WTC11 (cell line): ENCODE measurements around the gene PIGQ. TPM values are rescaled to one million over a fixed set of nuclear protein-coding genes. Genes with fewer than 3 reads are reported as not detected.

Source experiments
- ATAC-seq: fragments of 200-7000 bp; cut with Tn5 transposase; 2 replicates; pipeline ENCODE4 v1.10.0; 2021; ENCODE audit warnings: mild to moderate bottlenecking, moderate library complexity
- CTCF ChIA-PET: fragments of 300-600 bp; sonication (Branson Sonifier 250); formaldehyde crosslinking; loops from one replicate; lab custom pipeline; 2021; ENCODE audit warnings: antibody characterized with exemption; lab: Charles Lee
- POLR2A ChIA-PET: fragments of 350-600 bp; sonication (Branson Sonifier 250); formaldehyde crosslinking; loops from one replicate; lab custom pipeline; 2021; ENCODE audit warnings: antibody characterized with exemption; lab: Charles Lee
- DNase-seq: peaks from one replicate; pipeline ENCODE4 v3.0.0; 2021; ENCODE audit warnings: low spot score
- H3K27ac Mint-ChIP-seq: 2 replicates; pipeline ENCODE4 v1.8.0; 2021; ENCODE audit warnings: mixed read lengths
- H3K27me3 Mint-ChIP-seq: 2 replicates; pipeline ENCODE4 v1.8.0; 2021; ENCODE audit warnings: low read depth, mild to moderate bottlenecking, moderate library complexity, mixed read lengths
- H3K36me3 Mint-ChIP-seq: 2 replicates; pipeline ENCODE4 v1.8.0; 2021; ENCODE audit warnings: mixed read lengths
- H3K4me1 Mint-ChIP-seq: 2 replicates; pipeline ENCODE4 v1.8.0; 2022; ENCODE audit warnings: mixed read lengths
- H3K4me3 Mint-ChIP-seq: 2 replicates; pipeline ENCODE4 v1.8.0; 2021; ENCODE audit warnings: mild to moderate bottlenecking, moderate library complexity, mixed read lengths
- H3K9me3 Mint-ChIP-seq: 2 replicates; pipeline ENCODE4 v1.8.0; 2021; ENCODE audit warnings: mixed read lengths
- CREM ChIP-seq: sonication (generic); formaldehyde crosslinking; IDR thresholded peaks from 2 replicates; pipeline ENCODE4 v1.8.1; 2022; ENCODE audit warnings: mild to moderate bottlenecking, missing genetic modification reagents, moderate library complexity
- CTCF ChIP-seq: fragments of 200-600 bp; IDR thresholded peaks from 2 replicates; pipeline ENCODE4 v1.8.0; 2022; ENCODE audit warnings: antibody characterized with exemption
- MLX ChIP-seq: sonication (generic); formaldehyde crosslinking; IDR thresholded peaks from 2 replicates; pipeline ENCODE4 v1.8.1; 2023; ENCODE audit warnings: mild to moderate bottlenecking, missing genetic modification reagents, moderate library complexity
- RELA ChIP-seq: sonication (generic); formaldehyde crosslinking; IDR thresholded peaks from 2 replicates; pipeline ENCODE4 v1.8.1; 2022; ENCODE audit warnings: missing genetic modification reagents, mild to moderate bottlenecking, borderline replicate concordance
- RORB ChIP-seq: fragments of 250-450 bp; sonication (Bioruptor Pico); IDR thresholded peaks from 2 replicates; pipeline ENCODE4 v1.9.0; 2021; ENCODE audit warnings: mild to moderate bottlenecking
- SMAD4 ChIP-seq: sonication (generic); formaldehyde crosslinking; IDR thresholded peaks from 2 replicates; pipeline ENCODE4 v1.8.0; 2022; ENCODE audit warnings: mild to moderate bottlenecking, missing genetic modification reagents
- SP1 ChIP-seq: sonication (generic); formaldehyde crosslinking; conservative IDR thresholded peaks from 2 replicates; pipeline ENCODE4 v1.8.1; 2022; ENCODE audit warnings: missing genetic modification reagents
- ZNF121 ChIP-seq: sonication (generic); formaldehyde crosslinking; IDR thresholded peaks from 2 replicates; pipeline ENCODE4 v1.8.0; 2023; ENCODE audit warnings: missing genetic modification reagents
- ZNF138 ChIP-seq: sonication (generic); formaldehyde crosslinking; conservative IDR thresholded peaks from 2 replicates; pipeline ENCODE4 v1.8.1; 2022; ENCODE audit warnings: mild to moderate bottlenecking, moderate library complexity, missing genetic modification reagents
- ZNF219 ChIP-seq: sonication (generic); formaldehyde crosslinking; IDR thresholded peaks from 2 replicates; pipeline ENCODE4 v1.8.0; 2023; ENCODE audit warnings: missing genetic modification reagents, mild to moderate bottlenecking, borderline replicate concordance
- ZNF263 ChIP-seq: sonication (generic); formaldehyde crosslinking; IDR thresholded peaks from 2 replicates; pipeline ENCODE4 v1.8.1; 2022; ENCODE audit warnings: low read depth, mild to moderate bottlenecking, moderate library complexity, missing genetic modification reagents
- ZNF532 ChIP-seq: fragments of 250-450 bp; sonication (Bioruptor Pico); IDR thresholded peaks from 2 replicates; pipeline ENCODE4 v1.9.0; 2021; ENCODE audit warnings: mild to moderate bottlenecking, borderline replicate concordance
- ZNF671 ChIP-seq: fragments of 250-450 bp; sonication (Bioruptor Pico); IDR thresholded peaks from 2 replicates; pipeline ENCODE4 v1.8.0; 2021; ENCODE audit warnings: mild to moderate bottlenecking
- total RNA-seq: library from RNA; stranded (reverse); gene quantifications from 3 replicates; pipeline ENCODE4 v1.2.3, GENCODE V29; 2021
- TF ChIP-seq, protein P1 (sequence below): sonication (generic); formaldehyde crosslinking; IDR thresholded peaks from 2 replicates; pipeline ENCODE4 v1.8.0; 2022; ENCODE audit warnings: mild to moderate bottlenecking, missing genetic modification reagents
- TF ChIP-seq, protein P2 (sequence below): sonication (generic); formaldehyde crosslinking; IDR thresholded peaks from 2 replicates; pipeline ENCODE4 v1.8.1; 2023; ENCODE audit warnings: mild to moderate bottlenecking, missing genetic modification reagents
- TF ChIP-seq, protein P3 (sequence below): sonication (generic); formaldehyde crosslinking; IDR thresholded peaks from 2 replicates; pipeline ENCODE4 v1.8.1; 2022; ENCODE audit warnings: low read depth, missing genetic modification reagents, borderline replicate concordance
- TF ChIP-seq, protein P4 (sequence below): sonication (generic); formaldehyde crosslinking; IDR thresholded peaks from 2 replicates; pipeline ENCODE4 v1.8.0; 2022; ENCODE audit warnings: mild to moderate bottlenecking, missing genetic modification reagents

The PIGQ gene
- total RNA-seq, 1 experiment from 2014 or later = 63.7 TPM

- TF ChIP-seq ZNF121 (CRISPR knock-in tag) (peak; percentile 73), ZNF138 (CRISPR knock-in tag) (no peak), ZNF263 (CRISPR knock-in tag) (peak; percentile 86)
- DNase-seq (peak; percentile 76), ATAC-seq (peak; percentile 64)
- Mint-ChIP-seq H3K27me3 (peaks cover 8% of the 10 kb centered on the region), H3K36me3 (no peaks in the 10 kb centered on the region), H3K4me1 (peaks cover 27% of the 10 kb centered on the region), H3K9me3 (no peaks in the 10 kb centered on the region), H3K4me3 (peak within 1 kb of the TSS; percentile 10; the same call in 1 of the 2 replicates), H3K27ac (peak within 1 kb of the TSS; percentile 79)
- ChIA-PET POLR2A (interaction anchor here (0.5 kb wide), 1 partner anchor 333 kb away, joined by 4 read pairs; no protein-coding TSS in a partner anchor), CTCF (interaction anchor here (0.7 to 2.3 kb wide), 9 partner anchors 10 to 175 kb away, joined by 3 to 18 read pairs (median 4); partner anchors contain the start of gene WFIKKN1)
These were observed 3.0 kb upstream of the PIGQ start, which contains the start of gene NHLRC4 for GRCh38 chr16:566475-567372. NHLRC4 (plus strand) TSS chr16:567005; CDS start chr16:568048, 1,043 bp downstream.

GRCh38 chr16:567373-568256 lies 2.2 kb upstream of the PIGQ start:
- H3K9me3 Mint-ChIP-seq = no peaks in the 10 kb centered on the region
- ChIA-PET CTCF (interaction anchor here (0.7 to 2.3 kb wide), 9 partner anchors 9 to 176 kb away, joined by 3 to 18 read pairs (median 4); partner anchors contain the start of gene WFIKKN1), POLR2A (interaction anchor here (0.5 kb wide), 1 partner anchor 333 kb away, joined by 4 read pairs; no protein-coding TSS in a partner anchor)
- peak overlapping the region; percentile 10; the same call in 1 of the 2 replicates for H3K4me3 Mint-ChIP-seq
- peaks cover 27% of the 10 kb centered on the region for H3K4me1 Mint-ChIP-seq
- H3K27me3 Mint-ChIP-seq = peaks cover under 1% of the 10 kb centered on the region; the same call in 1 of the 2 replicates
- peak overlapping the region; percentile 79 for H3K27ac Mint-ChIP-seq
- ATAC-seq (no peak), DNase-seq (no peak)
- H3K36me3 Mint-ChIP-seq = no peaks in the 10 kb centered on the region
- TF ChIP-seq RORB (CRISPR knock-in tag) (no peak), CREM (CRISPR knock-in tag) (no peak), SMAD4 (CRISPR knock-in tag) (no peak), RELA (CRISPR knock-in tag) (no peak), ZNF219 (CRISPR knock-in tag) (no peak), MLX (CRISPR knock-in tag) (no peak), CTCF (no peak), ZNF532 (CRISPR knock-in tag) (no peak), ZNF671 (CRISPR knock-in tag) (no peak), SP1 (CRISPR knock-in tag) (no peak)
- TF ChIP-seq, protein P1, sequence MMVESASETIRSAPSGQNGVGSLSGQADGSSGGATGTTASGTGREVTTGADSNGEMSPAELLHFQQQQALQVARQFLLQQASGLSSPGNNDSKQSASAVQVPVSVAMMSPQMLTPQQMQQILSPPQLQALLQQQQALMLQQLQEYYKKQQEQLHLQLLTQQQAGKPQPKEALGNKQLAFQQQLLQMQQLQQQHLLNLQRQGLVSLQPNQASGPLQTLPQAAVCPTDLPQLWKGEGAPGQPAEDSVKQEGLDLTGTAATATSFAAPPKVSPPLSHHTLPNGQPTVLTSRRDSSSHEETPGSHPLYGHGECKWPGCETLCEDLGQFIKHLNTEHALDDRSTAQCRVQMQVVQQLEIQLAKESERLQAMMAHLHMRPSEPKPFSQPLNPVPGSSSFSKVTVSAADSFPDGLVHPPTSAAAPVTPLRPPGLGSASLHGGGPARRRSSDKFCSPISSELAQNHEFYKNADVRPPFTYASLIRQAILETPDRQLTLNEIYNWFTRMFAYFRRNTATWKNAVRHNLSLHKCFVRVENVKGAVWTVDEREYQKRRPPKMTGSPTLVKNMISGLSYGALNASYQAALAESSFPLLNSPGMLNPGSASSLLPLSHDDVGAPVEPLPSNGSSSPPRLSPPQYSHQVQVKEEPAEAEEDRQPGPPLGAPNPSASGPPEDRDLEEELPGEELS (CRISPR knock-in tag) = no peak
- TF ChIP-seq, protein P2, sequence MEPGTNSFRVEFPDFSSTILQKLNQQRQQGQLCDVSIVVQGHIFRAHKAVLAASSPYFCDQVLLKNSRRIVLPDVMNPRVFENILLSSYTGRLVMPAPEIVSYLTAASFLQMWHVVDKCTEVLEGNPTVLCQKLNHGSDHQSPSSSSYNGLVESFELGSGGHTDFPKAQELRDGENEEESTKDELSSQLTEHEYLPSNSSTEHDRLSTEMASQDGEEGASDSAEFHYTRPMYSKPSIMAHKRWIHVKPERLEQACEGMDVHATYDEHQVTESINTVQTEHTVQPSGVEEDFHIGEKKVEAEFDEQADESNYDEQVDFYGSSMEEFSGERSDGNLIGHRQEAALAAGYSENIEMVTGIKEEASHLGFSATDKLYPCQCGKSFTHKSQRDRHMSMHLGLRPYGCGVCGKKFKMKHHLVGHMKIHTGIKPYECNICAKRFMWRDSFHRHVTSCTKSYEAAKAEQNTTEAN = no peak
- TF ChIP-seq, protein P3, sequence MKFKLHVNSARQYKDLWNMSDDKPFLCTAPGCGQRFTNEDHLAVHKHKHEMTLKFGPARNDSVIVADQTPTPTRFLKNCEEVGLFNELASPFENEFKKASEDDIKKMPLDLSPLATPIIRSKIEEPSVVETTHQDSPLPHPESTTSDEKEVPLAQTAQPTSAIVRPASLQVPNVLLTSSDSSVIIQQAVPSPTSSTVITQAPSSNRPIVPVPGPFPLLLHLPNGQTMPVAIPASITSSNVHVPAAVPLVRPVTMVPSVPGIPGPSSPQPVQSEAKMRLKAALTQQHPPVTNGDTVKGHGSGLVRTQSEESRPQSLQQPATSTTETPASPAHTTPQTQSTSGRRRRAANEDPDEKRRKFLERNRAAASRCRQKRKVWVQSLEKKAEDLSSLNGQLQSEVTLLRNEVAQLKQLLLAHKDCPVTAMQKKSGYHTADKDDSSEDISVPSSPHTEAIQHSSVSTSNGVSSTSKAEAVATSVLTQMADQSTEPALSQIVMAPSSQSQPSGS (CRISPR knock-in tag) = no peak
- TF ChIP-seq, protein P4, sequence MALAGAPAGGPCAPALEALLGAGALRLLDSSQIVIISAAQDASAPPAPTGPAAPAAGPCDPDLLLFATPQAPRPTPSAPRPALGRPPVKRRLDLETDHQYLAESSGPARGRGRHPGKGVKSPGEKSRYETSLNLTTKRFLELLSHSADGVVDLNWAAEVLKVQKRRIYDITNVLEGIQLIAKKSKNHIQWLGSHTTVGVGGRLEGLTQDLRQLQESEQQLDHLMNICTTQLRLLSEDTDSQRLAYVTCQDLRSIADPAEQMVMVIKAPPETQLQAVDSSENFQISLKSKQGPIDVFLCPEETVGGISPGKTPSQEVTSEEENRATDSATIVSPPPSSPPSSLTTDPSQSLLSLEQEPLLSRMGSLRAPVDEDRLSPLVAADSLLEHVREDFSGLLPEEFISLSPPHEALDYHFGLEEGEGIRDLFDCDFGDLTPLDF (CRISPR knock-in tag) = no peak
